ENCODE results near the gene HOXA13. TPM values are rescaled to one million over a fixed set of nuclear protein-coding genes. Genes with fewer than 3 reads are reported as not detected.

HOXA13 gene
- total RNA-seq, 3 donors from 2014 or later (not counting 1 experiment from before 2014, with no cell fraction given) = not detected

DNA sequence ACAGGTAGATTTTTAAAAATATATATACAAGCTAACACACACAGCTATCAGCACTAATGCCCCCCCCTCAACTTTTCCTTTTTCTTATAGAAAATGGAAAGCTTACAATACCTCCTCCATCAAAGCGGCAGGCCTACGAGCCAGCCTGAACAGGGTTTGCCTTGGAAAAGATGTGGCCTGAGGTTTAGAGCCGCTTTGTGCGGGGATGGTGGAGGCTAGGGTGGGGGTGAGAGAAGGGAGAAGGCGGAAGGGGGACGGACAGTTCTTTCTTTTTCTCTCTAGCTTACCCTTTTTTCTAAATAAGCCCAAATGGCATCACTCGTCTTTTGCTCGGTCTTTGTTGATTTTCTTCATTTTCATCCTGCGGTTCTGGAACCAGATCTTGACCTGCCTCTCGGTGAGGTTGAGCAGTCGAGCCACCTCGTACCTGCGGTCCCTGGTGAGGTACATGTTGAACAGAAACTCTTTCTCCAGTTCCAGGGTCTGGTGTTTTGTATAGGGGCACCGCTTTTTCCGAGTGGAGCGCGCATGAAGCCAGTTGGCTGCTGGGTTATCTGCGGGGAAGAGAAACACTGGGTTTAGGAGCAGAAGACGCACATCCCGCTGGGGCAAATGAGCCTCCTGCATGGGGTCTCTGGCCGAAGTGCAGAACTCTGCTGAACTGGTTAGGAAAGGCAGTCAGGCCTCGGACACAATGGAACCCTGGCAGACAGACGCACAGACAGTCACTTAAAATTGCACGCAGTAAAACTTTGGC lies 36.4 kb downstream of the HOXA13 start:
- no peak overlapping the region for H3K27ac ChIP-seq (ENCODE audit: low read length)
- peaks cover 75% of the 10 kb centered on the region for H3K27me3 ChIP-seq (ENCODE audit: control insufficient read depth, insufficient read depth, low read length)
- H3K27ac Mint-ChIP-seq = peak overlapping the region in 1 of 2 donors; percentile 26
- peaks cover 69% of the 10 kb centered on the region for H3K4me1 ChIP-seq (ENCODE audit: control insufficient read depth, insufficient read depth, low read length)
- no peaks in the 10 kb centered on the region for H3K36me3 ChIP-seq (ENCODE audit: control insufficient read depth, insufficient read depth, low read length)
- ATAC-seq (no peak), DNase-seq (no peak)
- H3K4me3 ChIP-seq (ENCODE audit: low read length) = no peak overlapping the region
- intact Hi-C loops (cut with micrococcal nuclease) = loop anchor here (2.0 to 10.0 kb wide), 4 partner anchors 21 to 1307 kb away; partner anchors contain the start of genes EVX1 and HOXA11
- H3K9me3 ChIP-seq (ENCODE audit: control insufficient read depth, insufficient read depth, low read length) = no peaks in the 10 kb centered on the region
- peaks cover 31 to 57% of the 10 kb centered on the region in 2 donors for H3K4me1 Mint-ChIP-seq
- peak overlapping the region; percentile 52 for H3K4me3 Mint-ChIP-seq
- peaks cover 2% of the 10 kb centered on the region for H3K36me3 Mint-ChIP-seq
- no peaks in the 10 kb centered on the region for H3K9me3 Mint-ChIP-seq
- H3K27me3 Mint-ChIP-seq (ENCODE audit: low read depth in 2 of 2) = peaks cover 73 to 75% of the 10 kb centered on the region in 2 donors
- WGBS (ENCODE audit: insufficient coverage) = 39% methylated on average over 21 of the region's 24 CpGs
- TF ChIP-seq, protein P1, sequence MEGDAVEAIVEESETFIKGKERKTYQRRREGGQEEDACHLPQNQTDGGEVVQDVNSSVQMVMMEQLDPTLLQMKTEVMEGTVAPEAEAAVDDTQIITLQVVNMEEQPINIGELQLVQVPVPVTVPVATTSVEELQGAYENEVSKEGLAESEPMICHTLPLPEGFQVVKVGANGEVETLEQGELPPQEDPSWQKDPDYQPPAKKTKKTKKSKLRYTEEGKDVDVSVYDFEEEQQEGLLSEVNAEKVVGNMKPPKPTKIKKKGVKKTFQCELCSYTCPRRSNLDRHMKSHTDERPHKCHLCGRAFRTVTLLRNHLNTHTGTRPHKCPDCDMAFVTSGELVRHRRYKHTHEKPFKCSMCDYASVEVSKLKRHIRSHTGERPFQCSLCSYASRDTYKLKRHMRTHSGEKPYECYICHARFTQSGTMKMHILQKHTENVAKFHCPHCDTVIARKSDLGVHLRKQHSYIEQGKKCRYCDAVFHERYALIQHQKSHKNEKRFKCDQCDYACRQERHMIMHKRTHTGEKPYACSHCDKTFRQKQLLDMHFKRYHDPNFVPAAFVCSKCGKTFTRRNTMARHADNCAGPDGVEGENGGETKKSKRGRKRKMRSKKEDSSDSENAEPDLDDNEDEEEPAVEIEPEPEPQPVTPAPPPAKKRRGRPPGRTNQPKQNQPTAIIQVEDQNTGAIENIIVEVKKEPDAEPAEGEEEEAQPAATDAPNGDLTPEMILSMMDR (IDR thresholded peaks at IDR 0.05) = no peak

DNA sequence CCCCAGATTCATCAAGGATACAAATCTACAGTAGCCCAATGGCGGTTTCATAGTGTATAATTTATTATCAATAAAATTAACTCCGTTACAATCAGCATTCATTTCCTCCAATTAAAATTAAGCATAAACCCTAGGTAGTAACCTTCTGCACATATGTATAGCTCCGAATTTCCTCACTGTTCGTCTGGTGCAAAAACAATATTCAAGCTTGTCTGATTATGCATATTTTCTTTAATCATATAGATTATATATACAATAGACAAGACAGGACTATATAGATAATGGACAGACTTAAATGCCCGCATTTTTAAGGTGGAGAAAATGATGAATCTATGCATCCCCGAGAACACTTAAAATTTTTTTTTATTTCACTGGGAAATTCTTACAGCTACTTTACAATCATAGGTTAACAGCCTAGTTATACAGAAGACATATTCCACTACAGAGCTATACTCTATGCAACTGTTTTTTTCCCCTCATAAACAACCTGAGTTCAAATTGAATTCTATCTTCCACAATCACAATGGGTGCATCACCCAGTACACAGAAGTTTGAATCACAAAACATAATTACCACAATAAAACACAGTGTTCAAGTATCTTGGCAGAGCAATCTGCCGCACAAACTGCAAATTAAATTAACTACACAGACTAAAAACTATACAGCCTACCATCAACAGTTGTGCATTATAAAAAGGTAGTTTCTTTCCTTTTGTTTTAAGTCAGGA lies 37.2 kb downstream of the HOXA13 start:
- Histone ChIP-seq H3K36me3 (ENCODE audit: control insufficient read depth, insufficient read depth, low read length) (no peaks in the 10 kb centered on the region), H3K27ac (ENCODE audit: low read length) (no peak overlapping the region), H3K4me3 (ENCODE audit: low read length) (no peak overlapping the region), H3K9me3 (ENCODE audit: control insufficient read depth, insufficient read depth, low read length) (no peaks in the 10 kb centered on the region), H3K4me1 (ENCODE audit: control insufficient read depth, insufficient read depth, low read length) (peaks cover 68% of the 10 kb centered on the region), H3K27me3 (ENCODE audit: control insufficient read depth, insufficient read depth, low read length) (peaks cover 71% of the 10 kb centered on the region)
- Mint-ChIP-seq H3K27ac (no peak overlapping the region), H3K36me3 (no peaks in the 10 kb centered on the region), H3K4me3 (peak overlapping the region; percentile 22), H3K27me3 (ENCODE audit: low read depth in 2 of 2) (peaks cover 73 to 75% of the 10 kb centered on the region in 2 donors), H3K4me1 (peaks cover 29 to 63% of the 10 kb centered on the region in 2 donors), H3K9me3 (no peaks in the 10 kb centered on the region)
- DNase-seq (no peak), ATAC-seq (no peak)
- WGBS (ENCODE audit: insufficient coverage) = 61% methylated on average over 4 of the region's 7 CpGs
- intact Hi-C loops (cut with micrococcal nuclease) = loop anchor here (5.0 to 10.0 kb wide), 2 partner anchors 82 to 965 kb away; partner anchors contain the start of gene EVX1
- TF ChIP-seq, protein P1 (IDR thresholded peaks at IDR 0.05) = no peak

DNA sequence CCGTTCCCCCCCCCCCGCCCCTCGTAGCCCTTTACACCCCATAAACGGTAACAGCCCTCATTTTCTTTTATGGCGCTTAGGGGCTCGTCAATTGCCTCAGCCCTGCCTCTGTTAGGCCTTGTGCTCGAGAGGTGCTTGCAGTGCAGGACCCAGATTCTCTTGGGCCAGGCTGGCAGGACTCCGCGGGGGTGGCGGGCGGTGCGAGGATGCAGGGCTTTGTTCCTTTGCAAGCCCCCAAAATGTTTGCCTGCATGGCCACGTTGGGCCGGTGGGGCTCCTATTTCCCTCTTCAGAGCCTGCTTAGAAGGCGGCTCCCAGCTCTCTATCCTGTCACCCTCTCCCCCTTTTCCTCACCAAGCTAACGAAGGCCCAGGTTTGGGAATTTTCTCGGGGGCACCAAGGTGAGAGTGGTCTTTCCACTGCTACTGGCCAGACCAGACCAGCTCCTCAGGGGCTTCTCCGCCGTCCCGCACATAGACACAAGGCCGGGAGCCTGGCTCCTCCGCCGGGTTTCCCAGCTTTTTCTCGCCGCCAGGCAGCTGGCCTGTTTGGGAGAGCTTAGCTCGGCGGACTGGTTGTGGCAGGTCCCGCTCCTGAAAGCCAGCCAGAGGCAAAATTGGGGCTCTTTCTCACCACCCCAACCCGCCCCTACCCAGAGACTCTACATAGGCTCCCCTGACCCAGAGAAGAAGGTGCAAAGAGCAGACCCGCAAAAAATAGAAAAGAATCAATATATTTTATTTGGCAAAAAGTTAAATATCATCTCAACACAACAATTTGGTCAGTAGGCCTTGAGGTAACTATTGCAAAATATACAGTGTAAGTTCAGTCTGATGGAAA lies 38.0 kb downstream of the HOXA13 start:
- no peak overlapping the region for H3K4me3 ChIP-seq (ENCODE audit: low read length)
- peak overlapping the region; percentile 35 for H3K4me3 Mint-ChIP-seq
- peaks cover 71% of the 10 kb centered on the region for H3K27me3 ChIP-seq (ENCODE audit: control insufficient read depth, insufficient read depth, low read length)
- H3K9me3 Mint-ChIP-seq = no peaks in the 10 kb centered on the region
- DNase-seq (peak in 1 of 2 donors; percentile 15), ATAC-seq (no peak)
- 44% methylated on average over 26 of the region's 30 CpGs for WGBS (ENCODE audit: insufficient coverage)
- peaks cover 26 to 57% of the 10 kb centered on the region in 2 donors for H3K4me1 Mint-ChIP-seq
- TF ChIP-seq, protein P1 (IDR thresholded peaks at IDR 0.05) = no peak
- intact Hi-C loops (cut with micrococcal nuclease) = loop anchor here (1.0 to 10.0 kb wide), 7 partner anchors 11 to 965 kb away; partner anchors contain the start of gene EVX1
- no peaks in the 10 kb centered on the region for H3K9me3 ChIP-seq (ENCODE audit: control insufficient read depth, insufficient read depth, low read length)
- peaks cover 69 to 75% of the 10 kb centered on the region in 2 donors for H3K27me3 Mint-ChIP-seq (ENCODE audit: low read depth in 2 of 2)
- H3K4me1 ChIP-seq (ENCODE audit: control insufficient read depth, insufficient read depth, low read length) = peaks cover 67% of the 10 kb centered on the region
- no peak overlapping the region for H3K27ac Mint-ChIP-seq
- no peak overlapping the region for H3K27ac ChIP-seq (ENCODE audit: low read length)
- H3K36me3 ChIP-seq (ENCODE audit: control insufficient read depth, insufficient read depth, low read length) = no peaks in the 10 kb centered on the region
- no peaks in the 10 kb centered on the region for H3K36me3 Mint-ChIP-seq

Measured in natural killer cell (primary cell).